Astrocyte of the spinal cord (primary cell): ENCODE data around the gene TCF12.
A peak's percentile ranks its signal among the peaks of the same experiment; 100 is the strongest.

Experiments
- DNase-seq: peaks from one replicate; pipeline ENCODE4 v3.0.0; 2011; ENCODE audit warnings: low read depth, low spot score
- H3K4me3 ChIP-seq: 2 replicates; pipeline ENCODE4 v1.5.1; 2011; ENCODE audit warnings: low read depth, mild to moderate bottlenecking, low read length, moderate library complexity
- in situ Hi-C: cut with HindIII; loops from 2 replicates; pipeline ENCODE4 v1.10.0; 2017; ENCODE audit warnings: low sequenced_read_pairs
- TF ChIP-seq, protein P1 (sequence below): IDR thresholded peaks from 2 replicates; pipeline ENCODE4 v1.5.1; 2012; ENCODE audit warnings: low read depth, mild to moderate bottlenecking, low read length, inconsistent platforms

The TCF12 gene

DNA sequence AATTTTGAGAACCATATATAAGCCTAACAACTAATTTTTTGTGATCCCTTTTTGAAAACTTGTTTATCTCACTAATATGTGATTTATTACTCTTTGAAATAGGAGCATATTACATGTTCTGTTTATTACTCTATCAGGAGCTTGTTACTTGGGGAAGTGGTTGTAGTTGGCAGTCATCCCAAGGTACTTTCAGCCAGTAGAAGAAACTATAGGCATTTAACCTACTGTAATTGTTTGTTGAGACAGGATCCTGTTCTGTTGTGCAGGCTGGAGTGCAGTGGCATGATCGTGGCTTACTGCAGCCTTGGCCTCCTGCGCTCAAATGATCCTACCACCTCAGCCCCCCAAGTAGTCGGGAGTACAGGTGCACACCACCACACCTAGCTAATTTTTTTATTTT is 195.6 kb downstream of the TCF12 start:
- TF ChIP-seq, protein P1, sequence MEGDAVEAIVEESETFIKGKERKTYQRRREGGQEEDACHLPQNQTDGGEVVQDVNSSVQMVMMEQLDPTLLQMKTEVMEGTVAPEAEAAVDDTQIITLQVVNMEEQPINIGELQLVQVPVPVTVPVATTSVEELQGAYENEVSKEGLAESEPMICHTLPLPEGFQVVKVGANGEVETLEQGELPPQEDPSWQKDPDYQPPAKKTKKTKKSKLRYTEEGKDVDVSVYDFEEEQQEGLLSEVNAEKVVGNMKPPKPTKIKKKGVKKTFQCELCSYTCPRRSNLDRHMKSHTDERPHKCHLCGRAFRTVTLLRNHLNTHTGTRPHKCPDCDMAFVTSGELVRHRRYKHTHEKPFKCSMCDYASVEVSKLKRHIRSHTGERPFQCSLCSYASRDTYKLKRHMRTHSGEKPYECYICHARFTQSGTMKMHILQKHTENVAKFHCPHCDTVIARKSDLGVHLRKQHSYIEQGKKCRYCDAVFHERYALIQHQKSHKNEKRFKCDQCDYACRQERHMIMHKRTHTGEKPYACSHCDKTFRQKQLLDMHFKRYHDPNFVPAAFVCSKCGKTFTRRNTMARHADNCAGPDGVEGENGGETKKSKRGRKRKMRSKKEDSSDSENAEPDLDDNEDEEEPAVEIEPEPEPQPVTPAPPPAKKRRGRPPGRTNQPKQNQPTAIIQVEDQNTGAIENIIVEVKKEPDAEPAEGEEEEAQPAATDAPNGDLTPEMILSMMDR = no peak
- peak; percentile 52 for DNase-seq

DNA sequence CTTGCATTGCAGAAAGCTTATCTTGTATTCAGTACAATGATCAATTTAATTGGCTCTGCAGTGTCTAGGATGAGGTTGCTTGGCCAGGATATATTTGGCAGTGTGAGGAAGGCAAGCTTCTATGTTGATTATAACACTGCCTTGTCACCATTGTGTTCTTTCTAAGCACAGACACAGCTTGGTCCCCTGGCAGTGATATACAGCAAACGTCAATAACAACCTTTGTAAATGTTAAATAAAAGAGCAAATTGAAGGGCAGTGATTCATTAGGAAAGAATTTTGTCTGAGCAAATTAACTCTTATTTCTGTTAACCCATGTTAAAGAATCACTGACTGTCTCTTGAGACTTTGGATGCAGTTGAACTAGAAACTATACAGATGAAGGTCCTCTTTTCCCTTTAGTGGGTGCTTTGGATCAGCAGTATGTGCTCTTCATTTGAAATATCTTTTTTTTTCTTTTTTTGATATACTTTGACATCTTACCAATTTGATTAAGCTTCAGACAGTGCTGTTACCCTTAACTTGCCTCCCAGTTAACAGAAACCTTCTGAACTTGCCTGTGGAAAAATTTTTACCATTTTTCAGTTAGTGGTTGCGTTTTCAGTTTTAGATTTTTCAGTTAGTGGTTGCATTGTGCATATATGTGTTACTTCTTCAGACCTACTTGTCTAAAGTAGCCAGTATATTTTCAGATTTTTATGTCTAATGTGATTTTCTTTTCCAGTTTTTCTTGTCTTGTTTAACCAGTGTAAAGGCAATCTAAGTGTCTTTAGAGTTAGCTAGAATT is 199.8 kb downstream of the TCF12 start:
- H3K4me3 ChIP-seq = no peak overlapping the region
- TF ChIP-seq, protein P1 = no peak
- in situ Hi-C loops = no loop called here
- peak; percentile 33 for DNase-seq

More for the DNA sequence above, 195.6 kb downstream of the TCF12 start:
- no peak overlapping the region for H3K4me3 ChIP-seq
- in situ Hi-C loops = no loop called here

DNA sequence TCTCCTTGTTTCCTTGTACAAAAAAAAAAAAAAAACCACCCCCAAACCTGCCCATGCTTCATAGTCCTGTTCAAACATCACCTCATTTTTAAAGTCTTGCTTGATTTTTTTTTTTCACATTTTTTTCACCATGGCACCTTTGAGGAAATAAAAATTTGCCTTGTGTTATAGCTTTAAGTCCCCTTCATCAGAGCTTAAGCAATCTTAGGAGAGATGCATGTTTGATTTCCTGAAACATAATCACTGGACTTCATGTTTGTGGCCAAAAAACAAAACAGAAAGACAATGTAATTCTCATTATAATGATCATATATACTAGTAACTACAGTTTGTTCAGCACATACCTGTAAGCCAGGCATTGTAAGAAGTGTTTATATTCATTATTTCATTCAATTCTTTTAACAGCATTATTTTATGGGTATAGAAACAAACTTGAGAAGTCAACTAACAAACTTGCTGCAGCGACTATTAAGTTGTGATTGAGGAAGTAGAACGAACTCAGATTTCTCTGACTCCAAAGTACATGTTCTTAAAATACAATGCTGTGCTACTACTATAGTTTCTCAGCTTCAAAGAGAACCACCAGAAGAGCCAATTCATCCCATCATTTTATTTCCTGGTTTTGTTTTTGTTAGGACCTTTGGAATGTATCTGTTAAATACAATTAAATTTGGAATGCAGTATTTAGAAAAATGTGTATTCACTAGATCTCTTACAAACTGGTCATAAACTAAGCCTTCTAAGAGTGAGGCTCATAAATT is 203.8 kb downstream of the TCF12 start:
- TF ChIP-seq, protein P1 = no peak
- no peak overlapping the region for H3K4me3 ChIP-seq
- DNase-seq = peak; percentile 14
- in situ Hi-C loops = no loop called here

DNA sequence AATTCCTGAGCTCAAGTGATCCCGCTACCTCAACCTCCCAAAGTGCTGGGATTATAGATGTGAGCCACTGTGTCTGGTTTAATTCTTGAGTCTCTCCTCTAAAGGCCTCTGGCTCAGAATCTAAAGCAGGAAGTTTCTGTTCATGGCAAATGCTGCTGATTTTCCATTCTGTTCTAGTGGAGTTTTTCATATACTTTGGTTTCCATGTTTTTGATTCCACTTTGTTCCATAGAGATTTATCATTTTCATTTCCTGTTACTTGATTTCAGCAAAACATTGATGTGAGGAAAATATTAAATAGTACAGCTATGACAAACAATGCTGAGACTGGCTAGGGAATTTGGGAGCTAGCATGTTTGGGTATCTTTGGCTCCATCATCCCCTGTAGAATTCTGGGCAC is 205.6 kb downstream of the TCF12 start:
- TF ChIP-seq, protein P1 = no peak
- in situ Hi-C loops = no loop called here
- no peak for DNase-seq
- H3K4me3 ChIP-seq = no peak overlapping the region

DNA sequence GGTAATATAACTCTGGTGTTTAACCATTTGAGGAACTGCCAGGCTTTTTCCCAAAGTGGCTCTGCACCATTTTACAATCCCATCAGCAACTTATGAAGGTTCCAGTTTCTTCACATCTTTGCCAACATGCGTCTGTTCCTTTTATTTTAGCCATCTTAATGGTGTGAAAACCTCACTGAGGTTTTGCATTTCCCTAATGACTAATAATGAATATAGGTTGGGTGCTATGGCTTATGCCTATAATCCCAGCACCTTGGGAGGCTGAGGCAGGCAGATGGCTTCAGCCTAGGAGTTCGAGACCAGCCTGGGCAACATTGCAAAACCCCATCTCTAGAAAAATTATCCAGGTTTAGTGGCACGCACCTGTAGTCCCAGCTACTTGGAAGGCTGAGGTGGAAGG is 210.6 kb downstream of the TCF12 start:
- in situ Hi-C loops = no loop called here
- H3K4me3 ChIP-seq = no peak overlapping the region
- DNase-seq = no peak
- TF ChIP-seq, protein P1 = no peak

DNA sequence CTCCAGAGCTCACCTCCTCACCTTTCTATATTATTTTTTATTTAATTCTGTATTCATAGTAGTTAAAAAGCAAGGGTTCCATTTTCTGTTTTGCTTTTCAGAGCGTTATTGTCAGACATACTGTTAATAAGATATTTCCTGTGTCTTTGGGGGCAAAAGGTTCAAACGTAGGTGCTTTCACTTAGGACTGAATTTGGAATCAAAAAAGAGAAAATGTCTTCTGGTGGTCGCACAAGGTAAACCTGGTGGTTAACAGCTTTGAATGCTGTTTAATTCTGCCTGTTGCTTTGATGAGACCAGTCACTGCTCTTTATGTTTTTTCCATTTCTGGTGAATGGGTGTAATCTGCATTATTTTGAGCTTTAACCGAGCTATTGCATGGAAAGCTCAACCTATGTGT is 212.5 kb downstream of the TCF12 start:
- no peak for DNase-seq
- TF ChIP-seq, protein P1 = no peak
- in situ Hi-C loops = no loop called here
- H3K4me3 ChIP-seq = no peak overlapping the region
